Sigmoid colon (tissue), 7 donors: ENCODE results near the gene TP53INP2. TPM values are rescaled to one million over a fixed set of nuclear protein-coding genes. Genes with fewer than 3 reads are reported as not detected.

ENCODE experiments used
- DNase-seq: peaks from one replicate; pipeline ENCODE4 v3.0.0-alpha.2; 2019
- H3K27ac ChIP-seq, 4 donors: fragments of 200-600 bp; sonication (generic); one replicate each; pipeline ENCODE4 v1.5.1; 2016 to 2019; ENCODE audit warnings: mild to moderate bottlenecking in 1 of 4
- H3K27me3 ChIP-seq, 3 donors: fragments of 200-600 bp; sonication (generic); one replicate each; pipeline ENCODE4 v1.5.1; 2019; ENCODE audit warnings: mild to moderate bottlenecking in 1 of 3
- H3K36me3 ChIP-seq, 4 donors: fragments of 200-600 bp; sonication (generic); one replicate each; pipeline ENCODE4 v1.5.1; 2016 to 2019
- H3K4me1 ChIP-seq, 4 donors: fragments of 200-600 bp; sonication (generic); one replicate each; pipeline ENCODE4 v1.5.1; 2017 to 2019
- H3K4me3 ChIP-seq, 4 donors: fragments of 200-600 bp; sonication (generic); one replicate each; pipeline ENCODE4 v1.5.1; 2017 to 2019; ENCODE audit warnings: mild to moderate bottlenecking in 2 of 4, moderate library complexity in 1 of 4
- H3K9me3 ChIP-seq, 4 donors: fragments of 200-600 bp in 3 of 4; sonication (generic) in 3 of 4; one replicate each; pipeline versions ENCODE4 v1.5.1 to v1.6.1; 2013 to 2019
- EP300 ChIP-seq, 4 donors: sonication (generic); formaldehyde crosslinking; IDR thresholded peaks; one replicate each; pipeline ENCODE4 v1.6.1; 2017; ENCODE audit warnings: antibody characterized with exemption in 4 of 4
- POLR2A ChIP-seq, 2 donors: fragments of 450-650 bp; IDR thresholded peaks; one replicate each; pipeline ENCODE4 v1.6.1; 2016; ENCODE audit warnings: antibody characterized with exemption in 2 of 2, mild to moderate bottlenecking in 2 of 2, moderate library complexity in 2 of 2
- POLR2AphosphoS5 ChIP-seq, 4 donors: sonication (generic); formaldehyde crosslinking; IDR thresholded peaks; one replicate each; pipeline ENCODE4 v1.6.1; 2017; ENCODE audit warnings: antibody characterized with exemption in 4 of 4
- WGBS, 2 donors: extraction: QIAGEN DNeasy Blood & Tissue Kit; methylation state at CpG; one replicate each; pipeline ENCODE4 v1.1.7; 2013; 5-methylcytosine and 5-hydroxymethylcytosine counted together
- intact Hi-C: fragments of 100-400 bp; cut with DNase I; formaldehyde crosslinking; loops from one replicate; pipeline ENCODE4 v1.15.1; 2023
- polyA plus RNA-seq, 3 donors: library from polyadenylated mRNA; stranded (reverse); fragments of 200-250 nt; gene quantifications; one replicate each; pipeline ENCODE4 v1.2.3, GENCODE V29; 2013
- total RNA-seq, 4 donors: library from RNA; depleted of rRNA; stranded (reverse); fragments of >200 nt; gene quantifications; one replicate each; pipeline ENCODE4 v1.1.0, GENCODE V29; 2016
- TF ChIP-seq, protein P1 (sequence below), 4 experiments: fragments of 450-650 bp in 3 of 4; fragments of 200-600 bp in 1 of 4; IDR thresholded peaks; one replicate each; pipeline ENCODE4 v1.5.1; 2016 to 2019; ENCODE audit warnings: antibody characterized with exemption in 4 of 4, mild to moderate bottlenecking in 3 of 4, moderate library complexity in 2 of 4
- donor health status: healthy with polysubstance abuse.
- donor health status: Bipolar disorder and iron deficiency.
- donor health status: healthy.

The TP53INP2 gene
- total and polyA plus RNA-seq, 7 donors: 11.5 to 252 (median 30.4) TPM

DNA sequence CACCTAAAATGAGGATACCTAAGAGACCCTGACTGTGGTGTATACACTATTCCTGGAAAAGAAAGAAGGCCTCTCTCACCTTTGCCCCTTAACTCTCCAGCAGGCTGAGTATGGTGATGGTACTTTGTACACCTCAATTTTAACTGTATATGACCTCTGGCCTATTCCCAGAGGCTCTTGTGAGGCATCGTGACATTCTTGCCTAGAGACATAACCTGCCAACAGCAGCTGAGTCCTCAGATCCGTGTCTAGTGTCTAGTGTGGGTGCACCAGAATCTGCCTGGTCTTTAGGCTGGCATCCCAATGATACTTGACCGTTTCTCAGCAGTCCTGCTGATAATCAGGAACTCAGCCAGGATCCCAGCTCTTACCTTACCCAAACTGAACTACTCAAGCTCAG lies 20.0 kb downstream of the TP53INP2 start:
- TF ChIP-seq, protein P1, sequence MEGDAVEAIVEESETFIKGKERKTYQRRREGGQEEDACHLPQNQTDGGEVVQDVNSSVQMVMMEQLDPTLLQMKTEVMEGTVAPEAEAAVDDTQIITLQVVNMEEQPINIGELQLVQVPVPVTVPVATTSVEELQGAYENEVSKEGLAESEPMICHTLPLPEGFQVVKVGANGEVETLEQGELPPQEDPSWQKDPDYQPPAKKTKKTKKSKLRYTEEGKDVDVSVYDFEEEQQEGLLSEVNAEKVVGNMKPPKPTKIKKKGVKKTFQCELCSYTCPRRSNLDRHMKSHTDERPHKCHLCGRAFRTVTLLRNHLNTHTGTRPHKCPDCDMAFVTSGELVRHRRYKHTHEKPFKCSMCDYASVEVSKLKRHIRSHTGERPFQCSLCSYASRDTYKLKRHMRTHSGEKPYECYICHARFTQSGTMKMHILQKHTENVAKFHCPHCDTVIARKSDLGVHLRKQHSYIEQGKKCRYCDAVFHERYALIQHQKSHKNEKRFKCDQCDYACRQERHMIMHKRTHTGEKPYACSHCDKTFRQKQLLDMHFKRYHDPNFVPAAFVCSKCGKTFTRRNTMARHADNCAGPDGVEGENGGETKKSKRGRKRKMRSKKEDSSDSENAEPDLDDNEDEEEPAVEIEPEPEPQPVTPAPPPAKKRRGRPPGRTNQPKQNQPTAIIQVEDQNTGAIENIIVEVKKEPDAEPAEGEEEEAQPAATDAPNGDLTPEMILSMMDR (IDR thresholded peaks at IDR 0.05): no peak
- TF ChIP-seq POLR2AphosphoS5 (IDR thresholded peaks at IDR 0.05): no peak
- TF ChIP-seq POLR2A (IDR thresholded peaks at IDR 0.05): no peak
- TF ChIP-seq EP300 (IDR thresholded peaks at IDR 0.05): no peak
- no peak overlapping the region for H3K27ac ChIP-seq

DNA sequence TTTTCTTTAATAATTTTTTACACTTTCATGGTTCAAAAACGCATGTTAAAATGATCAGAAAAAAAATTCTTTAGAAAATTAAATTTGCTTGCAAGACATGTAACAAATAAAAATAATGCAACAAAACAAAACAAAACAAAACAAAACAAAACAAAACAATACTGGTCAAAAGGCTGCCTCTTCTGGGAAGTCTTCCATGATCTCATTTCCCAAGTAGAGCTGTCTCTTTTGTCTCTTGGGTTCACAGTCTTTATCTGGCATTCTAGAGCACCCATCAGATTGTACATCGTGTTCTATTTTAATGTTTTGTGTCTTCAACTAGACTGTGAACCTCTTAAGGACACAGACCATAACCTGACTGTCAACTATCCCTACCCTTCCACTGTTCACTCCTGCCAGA lies 25.3 kb downstream of the TP53INP2 start:
- intact Hi-C loops: no loop called here
- Histone ChIP-seq H3K4me1 (peaks cover 0 to 13% (median 6%) of the 10 kb centered on the region in 4 donors), H3K27me3 (no peaks in the 10 kb centered on the region), H3K27ac (no peak overlapping the region), H3K4me3 (no peak overlapping the region), H3K9me3 (no peaks in the 10 kb centered on the region), H3K36me3 (peaks cover 0 to 79% (median 27%) of the 10 kb centered on the region in 4 donors)
- no peak for DNase-seq
- TF ChIP-seq, protein P1 (IDR thresholded peaks at IDR 0.05): no peak
- TF ChIP-seq POLR2A (IDR thresholded peaks at IDR 0.05) (no peak), POLR2AphosphoS5 (IDR thresholded peaks at IDR 0.05) (no peak), EP300 (IDR thresholded peaks at IDR 0.05) (no peak)
- WGBS, 2 donors: 95 to 96% methylated on average over 2 of the region's 2 CpGs

More for the DNA sequence above, 20.0 kb downstream of the TP53INP2 start:
- intact Hi-C loops: no loop called here
- Histone ChIP-seq H3K36me3 (peaks cover 8 to 67% (median 24%) of the 10 kb centered on the region in 4 donors), H3K4me1 (no peaks in the 10 kb centered on the region), H3K27me3 (no peaks in the 10 kb centered on the region), H3K4me3 (no peak overlapping the region), H3K9me3 (no peaks in the 10 kb centered on the region)
- no peak for DNase-seq
- 76 to 88% methylated on average over 3 of the region's 3 CpGs for WGBS, 2 donors

- Histone ChIP-seq H3K27me3 (no peaks in the 10 kb centered on the region), H3K27ac (no peak overlapping the region), H3K36me3 (peaks cover 0 to 58% (median 12%) of the 10 kb centered on the region in 4 donors), H3K4me3 (no peak overlapping the region), H3K4me1 (peaks cover 0 to 13% (median 6%) of the 10 kb centered on the region in 4 donors), H3K9me3 (no peaks in the 10 kb centered on the region)
- TF ChIP-seq POLR2A (IDR thresholded peaks at IDR 0.05): no peak
- no peak for TF ChIP-seq EP300 (IDR thresholded peaks at IDR 0.05)
- TF ChIP-seq, protein P1 (IDR thresholded peaks at IDR 0.05): no peak
- intact Hi-C loops: no loop called here
- DNase-seq: no peak
- 91 to 95% methylated on average over 1 of the region's 1 CpG for WGBS, 2 donors
Observed at GRCh38 chr20:34732523-34732922, 28.4 kb downstream of the TP53INP2 start.

DNA sequence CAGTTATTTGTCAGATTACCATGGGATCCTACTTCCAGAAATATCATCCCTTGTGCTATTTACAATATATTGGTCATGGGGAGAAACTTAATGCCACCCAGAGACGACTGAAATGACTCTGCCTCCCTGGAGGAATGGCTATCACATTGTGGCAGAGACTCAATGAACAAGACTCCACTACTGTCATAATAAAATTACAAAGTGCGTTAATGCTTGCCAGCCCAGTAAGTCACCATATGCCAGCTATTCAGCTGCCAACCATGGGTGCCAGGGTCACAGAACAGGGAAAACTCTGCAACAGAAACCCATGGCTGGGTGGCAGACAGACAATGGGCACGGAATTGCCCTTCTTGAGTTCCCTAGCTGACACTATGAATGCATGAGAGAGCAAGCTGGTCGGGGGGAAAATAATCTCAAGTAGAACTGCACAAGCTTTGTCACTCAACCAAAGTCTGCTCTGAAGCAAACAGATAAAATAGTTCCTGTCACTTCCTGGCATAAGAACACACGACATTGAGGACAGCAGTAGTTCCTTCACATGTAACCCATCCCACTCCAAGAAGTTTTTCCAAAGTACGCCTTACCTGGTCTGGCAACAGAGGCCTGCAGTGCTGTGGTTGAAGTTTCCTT lies 32.1 kb downstream of the TP53INP2 start:
- Histone ChIP-seq H3K4me1 (peaks cover 0 to 13% (median 6%) of the 10 kb centered on the region in 4 donors), H3K27ac (no peak overlapping the region), H3K27me3 (no peaks in the 10 kb centered on the region), H3K4me3 (no peak overlapping the region), H3K36me3 (peaks cover 0 to 43% (median 17%) of the 10 kb centered on the region in 4 donors), H3K9me3 (no peaks in the 10 kb centered on the region)
- no peak for DNase-seq
- WGBS, 2 donors: 85 to 88% methylated on average over 6 of the region's 6 CpGs
- intact Hi-C loops: no loop called here
- TF ChIP-seq, protein P1 (IDR thresholded peaks at IDR 0.05): no peak
- no peak for TF ChIP-seq POLR2AphosphoS5 (IDR thresholded peaks at IDR 0.05)
- no peak for TF ChIP-seq EP300 (IDR thresholded peaks at IDR 0.05)
- no peak for TF ChIP-seq POLR2A (IDR thresholded peaks at IDR 0.05)

- H3K4me3 ChIP-seq: no peak overlapping the region
- DNase-seq: no peak
- no peaks in the 10 kb centered on the region for H3K9me3 ChIP-seq
- H3K4me1 ChIP-seq: no peaks in the 10 kb centered on the region
- TF ChIP-seq, protein P1 (IDR thresholded peaks at IDR 0.05): no peak
- TF ChIP-seq POLR2AphosphoS5 (IDR thresholded peaks at IDR 0.05) (no peak), EP300 (IDR thresholded peaks at IDR 0.05) (no peak), POLR2A (IDR thresholded peaks at IDR 0.05) (no peak)
- 96 to 100% methylated on average over 1 of the region's 1 CpG for WGBS, 2 donors
- H3K27me3 ChIP-seq: no peaks in the 10 kb centered on the region
- intact Hi-C loops: no loop called here
- H3K36me3 ChIP-seq: peaks cover 6 to 89% (median 37%) of the 10 kb centered on the region in 4 donors
- no peak overlapping the region for H3K27ac ChIP-seq
Observed at GRCh38 chr20:34743039-34743438, 38.9 kb downstream of the TP53INP2 start.
